ENCODE results near the gene MINPP1.

GRCh38 chr10:87500646-87501048, 4.0 kb upstream of the MINPP1 start:
- TF ChIP-seq CTCF (IDR thresholded peaks at IDR 0.05; ENCODE audit: low read length), result no peak
- no peak for TF ChIP-seq EZH2 (IDR thresholded peaks at IDR 0.05; ENCODE audit: borderline replicate concordance, low read length)
